ENCODE results near the gene BANF1.
"Not testable (repeated sequence)": the region's sequence is repeated elsewhere in the genome, so short reads cannot be mapped to it uniquely, and the experiment has no call there.

BANF1 gene

GRCh38 chr11:66011239-66011784 is 9.0 kb downstream of the BANF1 start:
- no peak for DNase-seq (ENCODE audit: low read depth in 2 of 2)

GRCh38 chr11:66011785-66012303 is 9.5 kb downstream of the BANF1 start, which contains the start of gene CST6:
CST6 (plus strand) TSS chr11:66012008; CDS start chr11:66012045, 37 bp downstream.
- no peak for DNase-seq (ENCODE audit: low read depth in 2 of 2)

GRCh38 chr11:66012371-66012945 is 10.2 kb downstream of the BANF1 start:
- DNase-seq (ENCODE audit: low read depth in 2 of 2) = no peak

GRCh38 chr11:66012946-66013761 is 10.9 kb downstream of the BANF1 start:
- DNase-seq (ENCODE audit: low read depth in 2 of 2) = no peak

- no peak for DNase-seq (ENCODE audit: low read depth in 2 of 2)
Observed at GRCh38 chr11:66013762-66014100, 11.4 kb downstream of the BANF1 start.

GRCh38 chr11:66014804-66015453 is 12.6 kb downstream of the BANF1 start:
- no peak for DNase-seq (ENCODE audit: low read depth in 2 of 2)

- DNase-seq (ENCODE audit: low read depth in 2 of 2) = no peak
Observed at GRCh38 chr11:66015454-66015881, 13.2 kb downstream of the BANF1 start.

GRCh38 chr11:66015936-66016792 is 13.9 kb downstream of the BANF1 start:
- no peak for DNase-seq (ENCODE audit: low read depth in 2 of 2)

GRCh38 chr11:66016793-66017177 is 14.5 kb downstream of the BANF1 start:
- no peak for DNase-seq (ENCODE audit: low read depth in 2 of 2)

GRCh38 chr11:66017321-66017720 is 15.0 kb downstream of the BANF1 start:
- no peak for DNase-seq (ENCODE audit: low read depth in 2 of 2)

GRCh38 chr11:66020212-66020611 is 17.9 kb downstream of the BANF1 start:
- DNase-seq (ENCODE audit: low read depth in 2 of 2) = no peak

- no peak for DNase-seq (ENCODE audit: low read depth in 2 of 2)
Observed at GRCh38 chr11:66020618-66021357, 18.5 kb downstream of the BANF1 start.

- no peak for DNase-seq (ENCODE audit: low read depth in 2 of 2)
Observed at GRCh38 chr11:66022401-66023185, 20.3 kb downstream of the BANF1 start.

GRCh38 chr11:66023186-66023440 is 20.8 kb downstream of the BANF1 start:
- DNase-seq (ENCODE audit: low read depth in 2 of 2) = not testable (repeated sequence)

- DNase-seq (ENCODE audit: low read depth in 2 of 2) = no peak
Observed at GRCh38 chr11:66026017-66026529, 23.8 kb downstream of the BANF1 start, which contains the start of gene CATSPER1. CATSPER1 (minus strand) TSS chr11:66026479; CDS start chr11:66026379, 100 bp downstream.

GRCh38 chr11:66032957-66033735 is 30.8 kb downstream of the BANF1 start:
- DNase-seq (ENCODE audit: low read depth in 2 of 2) = no peak

- no peak for DNase-seq (ENCODE audit: low read depth in 2 of 2)
Observed at GRCh38 chr11:66035653-66036333, 33.5 kb downstream of the BANF1 start.

GRCh38 chr11:66036334-66036710 is 34.0 kb downstream of the BANF1 start:
- DNase-seq (ENCODE audit: low read depth in 2 of 2) = no peak
